Right lung (tissue), 5 donors: ENCODE data around the gene S100A6. TPM values are rescaled to one million over a fixed set of nuclear protein-coding genes. Genes with fewer than 3 reads are reported as not detected.

Experiments
- DNase-seq, 2 donors: peaks; one replicate each; pipeline ENCODE4 v3.0.0-alpha.2; 2013
- polyA plus RNA-seq, 5 donors: library from polyadenylated mRNA; unstranded; fragments of 120-200 nt; gene quantifications; one replicate each; pipeline versions ENCODE4 v1.2.1 to v1.2.3, GENCODE V29; 2013; ENCODE audit warnings: inconsistent platforms in 1 of 5, low replicate concordance in 1 of 5; ENCODE audit not compliant: insufficient read length in 5 of 5, insufficient read depth in 1 of 5

S100A6 gene
- polyA plus RNA-seq, 5 donors, result 138 to 297 (median 187) TPM

DNA sequence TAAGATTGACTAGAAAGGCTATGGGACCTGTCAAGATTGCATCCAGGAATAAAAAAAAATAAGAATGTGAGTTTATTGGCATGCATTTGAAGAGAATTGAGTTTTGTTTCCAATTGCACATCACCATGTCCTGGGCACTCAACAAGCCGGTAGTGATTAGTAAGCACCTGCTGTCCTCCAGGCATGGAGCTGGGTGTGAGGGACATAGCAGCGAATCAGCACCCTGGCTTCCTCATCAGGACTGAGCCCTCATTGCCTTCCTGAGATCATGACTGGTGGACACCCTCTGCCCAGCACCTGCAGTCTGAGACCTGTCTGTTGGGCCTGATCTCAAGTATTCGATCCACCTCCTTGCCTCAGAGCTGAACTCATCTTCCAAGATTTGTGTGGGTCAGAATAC is 26.8 kb downstream of the S100A6 start:
- DNase-seq, result no peak

DNA sequence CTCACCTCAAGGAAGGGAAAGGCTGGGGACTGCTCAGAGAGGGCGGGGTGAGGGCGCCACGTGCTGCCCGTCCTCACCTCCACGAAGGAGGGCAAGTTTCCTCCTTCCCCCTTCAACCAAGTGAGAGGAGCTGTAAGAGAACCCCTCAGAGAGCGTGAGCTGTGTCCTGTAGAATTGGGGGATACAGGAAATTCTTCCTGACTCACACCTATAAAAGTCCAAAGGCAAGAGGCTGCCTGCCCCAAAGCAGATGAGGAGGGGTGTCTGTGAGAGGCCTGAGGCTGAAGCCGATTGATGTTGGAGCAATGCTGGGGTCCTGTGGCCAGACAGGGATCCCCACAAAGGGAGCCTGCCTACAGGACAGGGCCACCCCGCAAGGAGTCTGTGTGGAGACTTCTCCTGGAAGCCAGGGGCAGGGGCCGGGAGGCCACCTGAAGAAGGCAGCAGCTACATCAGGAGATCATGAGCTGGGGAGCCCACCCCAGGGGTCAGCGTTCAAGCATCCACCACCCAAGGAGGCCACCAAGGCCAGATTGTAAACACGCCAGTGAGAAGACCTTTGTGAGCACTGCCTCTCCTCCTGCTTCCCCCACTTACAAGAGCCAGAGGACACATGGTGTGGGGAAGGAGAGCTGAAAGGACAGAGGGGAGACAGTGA is 27.7 kb downstream of the S100A6 start:
- no peak for DNase-seq

DNA sequence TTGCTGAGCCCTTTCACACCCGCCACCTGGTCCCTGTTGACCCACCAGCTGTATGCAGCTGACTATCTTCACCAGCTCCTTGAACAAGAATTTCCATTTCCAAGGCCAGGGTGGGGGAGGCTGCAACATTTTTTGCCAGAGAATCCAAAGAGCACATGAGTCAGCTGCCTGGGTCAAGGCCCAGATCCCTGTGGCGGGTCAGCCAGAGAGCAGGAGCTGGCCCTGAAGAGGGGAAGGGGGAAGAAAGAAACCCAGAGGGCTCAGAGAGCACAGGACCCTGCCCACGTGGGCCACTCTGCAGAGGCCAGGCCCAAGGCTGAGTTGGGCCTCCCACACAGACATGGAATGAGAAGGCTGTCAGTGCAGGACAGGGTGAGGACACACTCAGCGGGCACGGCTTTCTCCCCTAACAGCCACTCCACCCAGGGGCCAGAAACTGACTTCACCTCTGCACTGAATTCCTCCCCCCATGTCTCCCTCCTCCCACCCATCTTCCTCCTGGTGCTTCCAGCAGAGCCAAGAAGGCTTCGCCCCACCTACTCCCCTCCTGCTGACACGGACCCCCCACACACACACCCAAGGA is 28.9 kb downstream of the S100A6 start:
- peak; percentile 88 to 89 for DNase-seq

DNA sequence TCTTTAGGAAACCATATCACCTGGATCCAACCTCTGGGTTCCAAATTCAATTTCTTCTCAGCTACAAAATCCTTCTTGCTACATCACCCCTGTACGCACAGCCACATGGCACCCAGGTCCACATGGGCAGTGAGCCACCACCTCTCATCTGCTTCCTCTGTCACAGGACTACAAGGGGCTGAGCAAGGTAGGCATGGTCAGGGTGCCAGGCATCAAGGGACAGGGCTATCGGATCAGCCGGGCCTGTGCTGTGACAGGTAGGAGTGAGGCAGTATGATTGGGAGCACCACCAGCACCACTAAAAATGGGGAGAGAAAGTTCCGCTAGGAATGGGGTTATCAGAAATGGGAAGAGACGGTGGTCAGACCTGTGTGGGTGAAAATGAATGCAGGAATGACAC is 29.4 kb downstream of the S100A6 start:
- DNase-seq, result no peak

DNA sequence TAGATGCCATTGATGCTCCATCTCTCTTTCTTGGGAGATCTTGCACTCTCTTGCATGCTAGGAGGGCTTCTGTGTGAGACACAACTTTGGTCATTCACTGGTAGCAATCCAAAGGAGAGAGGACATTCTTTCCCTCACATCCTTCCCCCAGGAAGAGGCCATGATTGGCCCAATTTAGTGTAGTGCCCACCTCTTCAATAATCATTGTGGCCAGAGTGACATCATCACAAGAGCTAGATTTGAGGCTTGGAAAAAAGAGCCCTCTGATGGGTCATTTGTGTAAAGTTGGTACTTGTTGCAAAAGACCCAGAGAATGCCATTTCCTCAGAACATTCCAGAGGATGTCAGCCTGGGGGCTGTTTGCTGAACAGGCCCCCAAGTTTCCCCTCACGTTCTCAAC is 30.2 kb downstream of the S100A6 start:
- no peak for DNase-seq

DNA sequence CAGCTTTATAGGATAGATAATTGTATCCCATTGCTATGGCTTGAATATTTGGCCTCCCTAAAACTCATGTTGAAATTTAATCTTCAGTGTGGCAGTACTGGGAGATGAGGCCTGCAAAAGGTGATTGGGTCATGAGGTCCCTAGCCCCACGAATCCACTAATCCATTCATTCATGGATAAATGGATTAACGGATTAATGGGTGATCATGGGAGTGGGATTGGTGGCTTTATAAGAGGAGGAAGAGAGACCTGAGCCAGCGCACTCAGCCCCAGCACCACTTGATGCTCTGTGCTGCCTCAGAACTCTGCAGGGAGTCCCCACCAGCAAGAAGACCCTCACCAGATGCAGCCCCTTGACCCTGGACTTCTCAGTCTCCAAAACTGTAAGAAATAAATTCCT is 32.0 kb downstream of the S100A6 start:
- no peak for DNase-seq

DNA sequence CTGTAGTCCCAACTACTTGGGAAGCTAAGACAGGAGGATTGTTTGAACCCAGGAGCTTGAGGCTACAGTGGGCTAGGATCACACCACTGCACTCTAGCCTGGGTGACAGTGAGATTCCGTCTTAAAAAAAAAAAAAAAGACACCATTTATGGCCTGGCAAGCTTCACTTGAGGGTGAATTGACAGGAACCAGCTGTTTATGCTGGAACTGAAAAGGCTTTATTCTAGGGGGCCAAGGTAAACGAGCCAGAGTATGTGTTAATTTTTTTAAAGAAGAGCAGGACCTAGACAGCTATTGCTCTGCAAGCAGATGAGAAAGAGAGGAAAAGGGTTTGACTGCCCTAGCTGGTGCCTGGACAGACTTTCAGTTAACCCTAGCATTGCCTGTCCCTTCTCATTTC is 37.0 kb downstream of the S100A6 start:
- peak in 1 of 2 donors; percentile 57 for DNase-seq

DNA sequence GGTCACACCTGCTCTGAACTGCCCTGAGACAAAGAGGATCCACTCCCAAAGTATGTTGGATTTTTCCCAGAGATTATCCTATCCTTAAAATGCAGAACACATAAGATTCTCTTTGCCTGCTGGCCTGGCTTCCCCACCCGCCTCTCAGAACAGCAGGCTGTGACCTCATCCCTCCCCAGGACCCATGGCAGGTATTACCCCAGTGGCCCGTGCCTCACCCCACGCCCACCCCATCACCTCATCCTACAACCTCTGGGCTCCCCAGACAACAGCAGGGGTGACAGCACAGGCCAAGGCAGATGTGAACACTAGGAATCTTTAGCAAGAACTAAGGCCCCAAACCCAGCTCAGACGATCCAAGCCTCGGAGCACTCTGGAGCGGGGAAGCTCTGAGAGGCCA is 40.3 kb downstream of the S100A6 start:
- no peak for DNase-seq

DNA sequence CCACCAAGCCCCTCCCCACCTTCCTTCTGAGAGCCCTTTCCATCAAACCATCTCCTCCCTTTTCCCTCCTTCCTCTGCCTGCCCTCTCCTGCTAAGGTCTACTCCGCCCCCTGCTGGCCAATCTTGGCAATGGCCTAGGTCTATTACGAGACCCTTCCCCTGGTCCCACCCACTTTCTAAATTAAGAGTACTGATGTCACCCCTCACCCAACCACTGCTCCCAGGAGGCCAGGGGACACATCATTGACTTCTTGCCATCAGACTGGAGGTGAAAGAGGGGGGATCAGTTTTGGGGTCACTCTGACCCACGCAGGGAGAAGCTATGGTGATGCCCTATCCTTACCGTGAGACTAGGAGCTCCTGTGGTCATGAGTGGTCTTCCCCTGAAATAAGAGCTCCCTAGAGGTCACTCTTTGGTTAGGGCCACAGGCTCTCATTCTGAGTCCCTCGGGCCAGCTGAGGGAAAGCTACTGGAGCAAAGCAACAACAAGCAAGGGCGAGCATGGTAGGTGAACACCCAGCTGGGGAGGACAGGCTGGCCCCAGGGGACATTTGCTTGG is 40.7 kb downstream of the S100A6 start:
- peak; percentile 47 to 58 for DNase-seq

DNA sequence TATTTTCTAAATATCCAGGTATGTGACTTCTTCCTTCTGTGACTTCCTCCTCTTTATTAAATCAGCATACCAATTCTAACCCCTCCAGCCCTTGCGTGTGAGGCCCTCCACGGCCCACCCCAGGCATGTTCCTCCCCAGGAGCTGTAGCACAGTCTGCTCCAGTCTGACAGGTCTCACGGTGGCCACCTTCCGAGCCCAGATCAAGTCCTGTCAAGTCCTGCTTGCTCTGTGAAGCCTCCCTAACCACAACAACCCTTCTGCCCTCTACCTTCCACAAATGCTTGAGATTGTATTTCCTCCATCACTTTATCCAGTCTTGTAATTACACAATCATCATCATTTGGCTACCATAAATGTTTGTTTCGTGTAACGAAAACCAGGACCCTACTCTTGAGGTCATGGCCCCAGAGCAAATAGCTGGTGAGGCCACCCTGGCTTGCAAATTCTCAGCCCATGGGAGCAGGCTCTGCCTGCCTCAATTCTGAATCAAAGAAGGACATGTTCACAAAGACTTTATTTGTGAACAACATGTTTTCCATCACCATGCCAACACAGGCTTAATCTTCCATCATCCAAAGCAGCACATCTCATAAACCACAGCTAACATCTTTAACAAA is 42.3 kb downstream of the S100A6 start:
- DNase-seq, result no peak

DNA sequence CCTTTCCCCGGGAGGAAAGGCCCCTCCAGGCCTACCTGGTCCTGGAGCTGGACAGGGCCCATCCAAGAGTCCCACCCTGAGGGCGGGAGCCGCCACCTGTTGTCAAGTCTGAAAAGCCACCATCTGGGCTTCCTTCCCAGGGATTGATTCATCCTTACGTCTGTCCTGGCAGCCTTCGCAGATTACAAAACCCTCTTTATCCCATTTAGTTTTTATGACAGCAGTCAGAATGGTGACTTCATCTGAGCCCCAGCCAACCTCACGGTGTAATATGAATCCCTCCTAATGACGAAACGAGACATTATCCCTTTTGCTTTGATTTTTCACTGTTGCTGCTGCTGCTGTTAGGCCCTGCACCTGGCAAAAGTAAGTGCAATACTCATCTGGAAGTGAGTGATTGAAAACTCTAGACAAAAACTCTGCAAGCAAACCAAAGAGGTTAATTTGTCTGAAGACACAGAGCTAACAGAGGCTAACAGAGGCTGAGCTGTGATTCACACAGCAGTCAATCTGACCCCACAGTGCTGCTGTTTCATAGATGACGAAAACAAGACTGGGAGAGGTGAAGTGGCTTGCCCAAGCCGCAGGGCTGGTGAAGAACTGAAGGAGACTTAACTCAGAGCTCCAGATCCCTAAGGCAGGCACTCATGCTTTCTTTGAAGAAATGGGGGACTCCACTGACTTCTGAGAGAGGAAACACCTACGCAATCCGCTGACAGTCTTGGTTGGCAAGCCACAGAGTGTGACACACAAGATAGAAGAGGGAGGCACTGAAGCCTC is 45.3 kb downstream of the S100A6 start:
- DNase-seq, result peak in 1 of 2 donors; percentile 58

DNA sequence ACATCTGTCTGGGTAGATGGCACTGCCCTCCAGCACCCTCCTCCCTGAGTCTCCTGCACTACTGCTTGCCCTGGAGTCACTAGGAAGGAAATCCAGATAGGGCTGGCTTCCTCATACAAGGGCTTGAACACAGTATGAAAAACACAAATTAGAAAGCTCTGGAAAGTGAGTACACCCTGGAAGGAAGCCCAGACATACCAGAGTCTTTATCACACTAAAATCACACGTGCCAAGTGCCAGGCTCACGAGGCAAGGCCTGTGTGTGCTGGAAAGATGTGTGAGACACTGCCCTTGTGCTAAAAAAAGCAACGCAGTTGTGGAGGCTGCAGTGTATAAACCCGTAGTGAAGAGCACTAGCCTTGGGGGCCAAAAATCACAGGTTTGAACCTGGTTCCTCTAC is 47.1 kb downstream of the S100A6 start:
- DNase-seq, result no peak

DNA sequence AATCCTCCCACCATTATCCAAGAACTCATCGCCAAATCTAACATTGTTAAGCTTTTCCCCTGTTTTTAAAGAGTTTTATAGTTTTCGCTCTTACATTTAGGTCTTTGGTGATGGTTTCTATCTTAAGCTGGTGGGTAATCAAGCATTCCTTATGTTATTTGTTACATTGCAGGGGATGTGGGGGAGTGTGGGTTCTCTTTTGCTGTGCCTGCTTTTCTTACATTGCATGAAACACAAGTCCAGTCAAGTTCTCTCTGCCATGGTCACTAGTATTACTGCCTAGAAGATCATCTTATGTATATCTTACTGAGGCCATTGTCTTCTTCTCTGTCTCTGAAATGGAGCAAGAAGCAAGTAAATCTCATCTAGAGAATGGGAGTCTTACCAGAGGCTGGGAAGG is 48.1 kb downstream of the S100A6 start:
- no peak for DNase-seq

DNA sequence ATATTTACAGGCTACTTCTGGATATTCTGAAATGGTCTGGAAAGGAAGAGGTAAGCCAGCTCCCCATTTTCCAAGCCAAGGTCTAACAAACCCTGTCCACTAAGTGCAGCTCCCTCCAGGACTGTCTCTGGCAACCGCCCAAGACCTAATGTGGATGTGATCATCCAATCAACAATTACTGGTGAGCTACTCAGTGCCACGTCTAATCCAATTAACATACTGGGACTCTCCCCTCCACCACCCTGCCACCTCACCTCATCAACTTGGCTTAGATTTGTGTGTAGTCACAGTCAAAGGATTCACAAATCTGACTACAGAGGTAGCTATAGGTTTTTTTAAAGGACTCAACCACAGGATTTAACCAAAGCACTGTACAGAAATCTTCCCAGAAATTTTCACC is 49.9 kb downstream of the S100A6 start:
- no peak for DNase-seq

Other genes with a start within 250 kb of the S100A6 start
- gene PGLYRP3, start 223.0 kb downstream of the S100A6 start, polyA plus RNA-seq, result not detected
- not detected for gene PGLYRP4, start 187.2 kb downstream of the S100A6 start, polyA plus RNA-seq
- 10 to 100 TPM; 17.9 to 33.5 (median 28.3) TPM for gene S100A9, start 178.1 kb downstream of the S100A6 start, polyA plus RNA-seq
- gene S100A12, start 160.4 kb downstream of the S100A6 start, polyA plus RNA-seq, result 1 to 10 TPM; 1.2 to 3.8 (median 3.0) TPM
- 10 to 100 TPM; 12.1 to 30.7 (median 22.1) TPM for gene S100A8, start 144.9 kb downstream of the S100A6 start, polyA plus RNA-seq
- not detected for gene S100A7A, start 119.5 kb downstream of the S100A6 start, polyA plus RNA-seq
- not detected for gene S100A7, start 75.3 kb downstream of the S100A6 start, polyA plus RNA-seq
- under 1 TPM in 1 of 5 donors, not detected in 4; 0.23 TPM for gene S100A5, start 4.9 kb upstream of the S100A6 start, polyA plus RNA-seq
- 10 to 100 TPM; 15.9 to 32.6 (median 19.9) TPM for gene S100A4, start 9.8 kb upstream of the S100A6 start, polyA plus RNA-seq
- under 1 TPM in 2 of 5 donors, not detected in 3; 0.21 to 0.66 TPM for gene S100A3, start 13.3 kb upstream of the S100A6 start, polyA plus RNA-seq
- 1 to 10 TPM in 3 of 5 donors, under 1 TPM in 2; 0.69 to 1.8 (median 1.2) TPM for gene S100A2, start 29.9 kb upstream of the S100A6 start, polyA plus RNA-seq
- gene S100A16, start 77.1 kb upstream of the S100A6 start, polyA plus RNA-seq, result 100 to 1,000 TPM; 119 to 177 (median 147) TPM
- gene S100A14, start 80.3 kb upstream of the S100A6 start, polyA plus RNA-seq, result 100 to 1,000 TPM in 4 of 5 donors, 10 to 100 TPM in 1; 93.5 to 174 (median 144) TPM
- 100 to 1,000 TPM in 1 of 5 donors, 10 to 100 TPM in 4; 76.9 to 120 (median 96.7) TPM for gene S100A13, start 91.5 kb upstream of the S100A6 start, polyA plus RNA-seq
- gene S100A1, start 92.4 kb upstream of the S100A6 start, polyA plus RNA-seq, result 1 to 10 TPM in 4 of 5 donors, under 1 TPM in 1; 1.00 to 2.0 (median 1.6) TPM
- gene CHTOP, start 98.1 kb upstream of the S100A6 start, polyA plus RNA-seq, result 100 to 1,000 TPM; 106 to 125 (median 120) TPM
- 10 to 100 TPM; 38.5 to 48.6 (median 41.6) TPM for gene SNAPIN, start 122.7 kb upstream of the S100A6 start, polyA plus RNA-seq
- 100 to 1,000 TPM; 245 to 312 (median 264) TPM for gene ILF2, start 135.0 kb upstream of the S100A6 start, polyA plus RNA-seq
- gene NPR1, start 142.7 kb upstream of the S100A6 start, polyA plus RNA-seq, result 10 to 100 TPM; 14.4 to 20.5 (median 15.0) TPM
- gene INTS3, start 192.1 kb upstream of the S100A6 start, polyA plus RNA-seq, result 100 to 1,000 TPM in 4 of 5 donors, 10 to 100 TPM in 1; 98.2 to 130 (median 104) TPM
- gene SLC27A3, start 239.4 kb upstream of the S100A6 start, polyA plus RNA-seq, result 10 to 100 TPM; 33.3 to 47.9 (median 41.6) TPM